GM12875 (cell line): ENCODE data around the gene AHNAK.

ENCODE experiments used
- H3K4me3 ChIP-seq: one replicate; pipeline ENCODE4 v1.5.1; 2011; ENCODE audit warnings: low read depth, low read length, control low read depth
- CTCF ChIP-seq: IDR thresholded peaks from 2 replicates; pipeline ENCODE4 v1.5.1; 2011; ENCODE audit warnings: low read depth, mild to moderate bottlenecking, control low read depth, inconsistent platforms, low read length, moderate library complexity, borderline replicate concordance; ENCODE audit not compliant: insufficient read depth

Gene AHNAK

DNA sequence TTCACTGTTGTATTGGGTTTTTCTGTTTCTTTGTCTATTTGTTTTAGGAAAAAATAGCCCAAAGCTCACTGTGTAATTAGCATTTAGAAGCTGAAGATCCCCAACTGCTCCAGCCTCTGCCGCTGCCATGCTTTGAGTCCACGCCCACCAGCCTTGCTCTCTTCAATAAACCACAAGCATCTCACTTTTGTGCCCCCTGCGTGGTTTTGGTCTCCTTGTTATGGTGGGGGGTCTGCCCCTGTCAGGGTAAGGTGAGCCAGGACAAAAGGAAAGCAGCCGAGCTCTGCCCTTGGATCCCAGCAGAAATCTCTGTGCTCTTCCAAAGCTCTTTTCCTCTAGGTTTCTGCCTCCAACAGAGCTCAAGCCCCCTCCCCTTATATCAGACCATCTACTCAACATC is 123.6 kb downstream of the AHNAK start:
- no peak overlapping the region for H3K4me3 ChIP-seq
- TF ChIP-seq CTCF = no peak

- TF ChIP-seq CTCF = no peak
- no peak overlapping the region for H3K4me3 ChIP-seq
These were observed 124.6 kb downstream of the AHNAK start for GRCh38 chr11:62421996-62422395.

- TF ChIP-seq CTCF = no peak
- H3K4me3 ChIP-seq = no peak overlapping the region
These were observed 125.7 kb downstream of the AHNAK start for GRCh38 chr11:62420882-62421281.

DNA sequence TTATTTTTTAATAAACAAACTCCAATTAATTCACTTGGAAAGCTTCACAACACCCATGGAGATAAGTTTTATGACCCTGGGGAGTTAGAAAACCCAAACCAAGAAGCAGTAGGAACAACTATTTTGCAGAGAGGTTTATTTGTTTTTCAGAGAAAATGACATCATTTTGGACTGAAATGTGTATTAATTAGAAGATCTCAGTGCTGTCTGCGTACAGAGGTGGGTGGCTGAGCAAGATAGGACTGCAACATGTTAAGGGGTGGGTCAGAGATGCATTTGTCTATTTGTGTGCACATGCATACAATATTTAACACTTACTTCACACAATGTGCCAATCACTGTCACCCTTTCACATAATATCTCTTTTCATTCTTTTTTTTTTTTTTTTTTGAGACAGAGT is 126.7 kb downstream of the AHNAK start:
- no peak for TF ChIP-seq CTCF

DNA sequence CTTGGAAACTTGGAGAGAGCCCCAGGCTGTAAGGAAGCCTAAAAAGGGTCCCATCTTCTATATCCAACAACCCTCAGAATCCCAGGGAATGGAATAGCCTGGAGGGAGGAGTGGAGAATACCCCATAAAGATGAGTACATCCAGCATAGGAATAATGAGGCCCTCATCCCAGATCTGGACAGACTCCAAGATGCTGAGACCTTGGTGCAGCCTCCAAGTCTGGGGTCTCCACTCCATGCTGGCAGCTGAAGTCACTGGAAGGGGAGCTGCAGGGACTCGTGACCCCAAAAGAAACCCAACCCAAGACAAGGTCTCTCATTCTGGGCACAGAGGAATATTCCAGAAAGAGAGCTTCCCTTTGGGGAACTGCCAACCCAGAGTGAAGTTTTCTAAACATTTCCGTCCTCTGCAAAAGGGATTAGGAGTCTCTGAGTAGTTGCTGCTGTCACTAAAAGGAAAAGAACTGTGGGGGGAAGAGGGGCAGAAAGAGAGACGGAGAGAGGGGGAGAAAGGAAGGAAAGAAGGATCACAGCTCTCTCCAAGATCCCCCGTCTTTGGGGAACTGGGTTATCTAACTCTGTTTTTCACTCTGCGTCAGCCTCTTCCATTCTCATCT is 127.2 kb downstream of the AHNAK start:
- TF ChIP-seq CTCF = no peak
- no peak overlapping the region for H3K4me3 ChIP-seq

More for the DNA sequence above, 126.7 kb downstream of the AHNAK start:
- no peak overlapping the region for H3K4me3 ChIP-seq

- no peak for TF ChIP-seq CTCF
- H3K4me3 ChIP-seq = no peak within 1 kb of the TSS
These were observed 127.9 kb downstream of the AHNAK start, which contains the start of gene SCGB1A1 for GRCh38 chr11:62418733-62419132. Gene SCGB1A1 (plus strand): TSS chr11:62419033. CDS start chr11:62419096, 63 bp downstream.

GRCh38 chr11:62418136-62418535 is 128.5 kb downstream of the AHNAK start:
- TF ChIP-seq CTCF = no peak

More at GRCh38 chr11:62418136-62418535, 128.5 kb downstream of the AHNAK start:
- no peak overlapping the region for H3K4me3 ChIP-seq
